HepG2 (cell line): ENCODE data around the gene MYO3B. TPM values are rescaled to one million over a fixed set of nuclear protein-coding genes. Genes with fewer than 3 reads are reported as not detected.
A peak's percentile ranks its signal among the peaks of the same experiment; 100 is the strongest.

Experiments used
- ATAC-seq: fragments of 200-7000 bp; cut with Tn5 transposase; 3 replicates; pipeline ENCODE4 v1.9.1; 2020; ENCODE audit warnings: mild to moderate bottlenecking, moderate library complexity
- BruUV-seq: library from RNA; stranded (reverse); fragments of 400-500 nt; replicated peaks from 2 replicates; lab custom pipeline; 2021; lab: Mats Ljungman, UMichigan
- CTCF ChIA-PET: fragments of 300-600 bp; formaldehyde crosslinking; extraction: SDS; loops from one replicate; lab custom pipeline; 2021; ENCODE audit warnings: low total read pairs, inconsistent platforms, low intra/inter-chr PET ratio; lab: Yijun Ruan, JAX
- POLR2A ChIA-PET: fragments of 350-600 bp; sonication (Branson Sonifier 250); formaldehyde crosslinking; loops from one replicate; lab custom pipeline; 2020; ENCODE audit warnings: antibody characterized with exemption, inconsistent platforms; lab: Yijun Ruan, JAX
- DNase-seq: peaks from one replicate; pipeline ENCODE4 v3.0.0-alpha.2; 2015; ENCODE audit warnings: low spot score
- FAIRE-seq: peaks from 3 replicates; lab custom pipeline; 2011; peaks lifted over from hg19 to GRCh38; lab: Jason Lieb, UNC
- H2AFZ ChIP-seq: one replicate; pipeline ENCODE4 v1.6.1; 2011; ENCODE audit warnings: low read length, inconsistent platforms
- H3K27ac ChIP-seq: fragments of 300-600 bp; 3 replicates; pipeline ENCODE4 v1.8.0; 2011; ENCODE audit warnings: mixed run types, mild to moderate bottlenecking, mixed read lengths, low read length, inconsistent platforms; ENCODE audit not compliant: insufficient read depth; ENCODE audit errors: extremely low read length
- H3K27me3 ChIP-seq, 2 experiments: fragments of 200-600 bp in 1 of 2; 2 replicates in 1 of 2; 3 replicates in 1 of 2; pipeline versions ENCODE4 v1.6.0 to v1.8.0; 2011; ENCODE audit warnings: low read length in 2 of 2, mild to moderate bottlenecking in 2 of 2, moderate library complexity in 2 of 2, inconsistent platforms in 1 of 2; ENCODE audit not compliant: insufficient read depth in 2 of 2, control insufficient read depth in 1 of 2
- H3K36me3 ChIP-seq, 2 experiments: fragments of 200-600 bp in 1 of 2; replicated peaks in 1 of 2; 2 replicates in 1 of 2; 3 replicates in 1 of 2; pipeline versions ENCODE4 v1.5.1 to v1.8.0; 2011; ENCODE audit warnings: low read length in 2 of 2, inconsistent platforms in 1 of 2; ENCODE audit not compliant: insufficient read depth in 2 of 2, control insufficient read depth in 1 of 2
- H3K4me1 ChIP-seq: 2 replicates; pipeline ENCODE4 v1.5.1; 2012; ENCODE audit warnings: low read length, inconsistent platforms; ENCODE audit not compliant: insufficient read depth
- H3K4me2 ChIP-seq: 2 replicates; pipeline ENCODE4 v1.6.0; 2011; ENCODE audit warnings: low read depth, low read length, inconsistent platforms
- H3K4me3 ChIP-seq, 3 experiments: fragments of 200-600 bp in 1 of 3; sonication (generic), shearing (Covaris generic) in 1 of 3; replicated peaks in 1 of 3; 2 replicates each; pipeline ENCODE4 v1.5.1; 2011 to 2016; ENCODE audit warnings: low read length in 3 of 3, inconsistent platforms in 2 of 3, low read depth in 2 of 3, mild to moderate bottlenecking in 2 of 3, control low read depth in 1 of 3, mixed read lengths in 1 of 3; ENCODE audit not compliant: insufficient read depth in 1 of 3
- H3K79me2 ChIP-seq: one replicate; pipeline ENCODE4 v1.6.1; 2011; ENCODE audit warnings: low read length, inconsistent platforms; ENCODE audit not compliant: insufficient read depth
- H3K9ac ChIP-seq: 2 replicates; pipeline ENCODE4 v1.6.0; 2011; ENCODE audit warnings: mild to moderate bottlenecking, low read depth, low read length, inconsistent platforms; ENCODE audit not compliant: insufficient read depth
- H3K9me3 ChIP-seq: 2 replicates; pipeline ENCODE4 v1.5.1; 2012; ENCODE audit warnings: mild to moderate bottlenecking, low read length
- H4K20me1 ChIP-seq: 2 replicates; pipeline ENCODE4 v1.6.0; 2011; ENCODE audit warnings: inconsistent platforms, mild to moderate bottlenecking, low read length, moderate library complexity; ENCODE audit not compliant: insufficient read depth
- CTCF ChIP-seq: sonication (generic); formaldehyde crosslinking; IDR thresholded peaks from 2 replicates; pipeline ENCODE4 v1.5.0; 2020; ENCODE audit warnings: mild to moderate bottlenecking, missing genetic modification reagents, moderate library complexity
- NR3C1 ChIP-seq: sonication (generic); formaldehyde crosslinking; IDR thresholded peaks from 2 replicates; pipeline ENCODE4 v1.4.0; 2020; ENCODE audit warnings: missing genetic modification reagents
- STAG1 ChIP-seq: sonication (generic); formaldehyde crosslinking; IDR thresholded peaks from 2 replicates; pipeline ENCODE4 v1.4.0; 2020; ENCODE audit warnings: missing genetic modification reagents
- ZNF260 ChIP-seq: sonication (generic); formaldehyde crosslinking; IDR thresholded peaks from 2 replicates; pipeline ENCODE4 v1.4.0; 2020; ENCODE audit warnings: missing genetic modification reagents, low read depth, mild to moderate bottlenecking, borderline replicate concordance
- ZNF562 ChIP-seq: sonication (generic); formaldehyde crosslinking; IDR thresholded peaks from 2 replicates; pipeline ENCODE4 v1.8.0; 2022; ENCODE audit warnings: missing genetic modification reagents, borderline replicate concordance
- WGBS: methylation state at CpG from one replicate; pipeline ENCODE4 v1.1.6; 2017; ENCODE audit warnings: low lambda C conversion rate; 5-methylcytosine and 5-hydroxymethylcytosine counted together
- in situ Hi-C: cut with HindIII; loops from 2 replicates; pipeline ENCODE4 v1.10.0; 2017; ENCODE audit warnings: low pct_unique_long_range_greater_than_20kb; ENCODE audit not compliant: extremely low pct_ligation_motif_present
- intact Hi-C: fragments of 100-400 bp; cut with micrococcal nuclease; formaldehyde crosslinking; loops from one replicate; pipeline ENCODE4 v1.10.0; 2022; ENCODE audit not compliant: unreplicated experiment
- polyA plus RNA-seq, 8 experiments: library from polyadenylated mRNA; depleted of rRNA in 3 of 8; stranded (reverse) in 7 of 8; unstranded in 1 of 8; fragments of >200 nt; fragmentation: Illumina TruSeq in 4 of 8; extraction: Trizol in 4 of 8; gene quantifications; 2 replicates each; pipeline versions ENCODE4 v1.2.1 to v1.2.3, GENCODE V29; 2011 to 2016; ENCODE audit warnings: low read depth in 4 of 8, missing spikeins in 1 of 8, mixed read lengths in 1 of 8; ENCODE audit not compliant: insufficient read depth in 1 of 8
- total RNA-seq, 5 experiments: library from RNA; depleted of rRNA; stranded (reverse); fragments of >200 nt; fragmentation: Illumina TruSeq; extraction: Trizol; gene quantifications; 2 replicates each; pipeline ENCODE4 v1.2.3, GENCODE V29; 2016; ENCODE audit warnings: low read depth in 1 of 5
- TF ChIP-seq, protein P1 (sequence below): sonication (generic); formaldehyde crosslinking; IDR thresholded peaks from 2 replicates; pipeline ENCODE4 v1.5.0; 2020; ENCODE audit warnings: missing genetic modification reagents, mild to moderate bottlenecking, borderline replicate concordance
- TF ChIP-seq, protein P2 (sequence below): sonication (generic); formaldehyde crosslinking; IDR thresholded peaks from 2 replicates; pipeline ENCODE4 v1.5.1; 2020; ENCODE audit warnings: missing genetic modification reagents, mild to moderate bottlenecking, borderline replicate concordance

Gene MYO3B
- total and polyA plus RNA-seq, 2 of the 13 experiments (the other 11 are each of a cell fraction or from before 2014, with no cell fraction given) = 0.01 TPM; not detected in 1

DNA sequence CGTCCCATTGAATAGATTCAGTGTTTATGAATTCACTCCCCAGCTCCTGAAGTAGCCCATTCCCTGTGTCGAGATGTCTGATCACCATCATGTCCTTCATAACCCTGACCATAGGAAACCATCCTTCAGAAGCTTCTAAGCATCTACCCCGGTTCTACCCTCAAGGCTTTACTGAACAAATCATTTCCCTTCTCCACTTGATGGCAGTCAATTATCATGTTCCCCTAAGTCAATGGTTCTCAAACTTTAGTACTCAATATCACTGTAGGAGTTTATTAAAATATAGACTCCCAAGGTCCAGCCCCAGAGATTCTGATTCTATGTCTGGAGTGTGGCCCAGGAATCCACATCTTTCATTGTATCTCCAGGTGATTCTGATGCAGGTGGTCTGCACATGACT lies 308.8 kb downstream of the MYO3B start:
- H3K4me3 ChIP-seq = no peak overlapping the region
- H4K20me1 ChIP-seq = no peaks in the 10 kb centered on the region
- intact Hi-C loops (no loop called here), in situ Hi-C loops (no loop called here)
- H3K9me3 ChIP-seq = no peaks in the 10 kb centered on the region
- H3K4me2 ChIP-seq = no peak overlapping the region
- no peaks in the 10 kb centered on the region for H3K79me2 ChIP-seq
- ATAC-seq (no peak), FAIRE-seq (no peak), DNase-seq (no peak)
- no peaks in the 10 kb centered on the region for H3K27me3 ChIP-seq
- 77% methylated on average over 3 of the region's 3 CpGs for WGBS
- no peaks in the 10 kb centered on the region for H3K36me3 ChIP-seq
- H3K4me1 ChIP-seq = peaks cover 15% of the 10 kb centered on the region
- H2AFZ ChIP-seq = no peak overlapping the region
- BruUV-seq = no TSS peak
- POLR2A ChIA-PET = no interaction called here
- peak; percentile 26 for TF ChIP-seq CTCF (CRISPR knock-in tag)
- no peak for TF ChIP-seq ZNF562 (CRISPR knock-in tag)
- TF ChIP-seq STAG1 (CRISPR knock-in tag) = peak; percentile 25; the same call in 1 of the 2 replicates
- H3K9ac ChIP-seq = no peak overlapping the region
- CTCF ChIA-PET = no interaction called here
- no peak overlapping the region for H3K27ac ChIP-seq

GRCh38 chr2:170488807-170489206 lies 310.9 kb downstream of the MYO3B start:
- intact Hi-C loops = no loop called here
- H3K4me2 ChIP-seq = no peak overlapping the region
- WGBS = 10% methylated on average over 1 of the region's 1 CpG
- no peak for DNase-seq
- ATAC-seq = peak; percentile 28; the same call in 2 of the 3 replicates
- ChIA-PET CTCF (no interaction called here), POLR2A (no interaction called here)
- H3K27ac ChIP-seq = no peak overlapping the region
- H3K27me3 ChIP-seq = 0 out of 5 replicates have a peak, but pooled peaks cover 0 to 2% of the 10 kb centered on the region in 2 experiments
- H3K4me3 ChIP-seq = no peak overlapping the region
- BruUV-seq = no TSS peak
- H3K79me2 ChIP-seq = no peaks in the 10 kb centered on the region
- H3K36me3 ChIP-seq = no peaks in the 10 kb centered on the region
- in situ Hi-C loops = no loop called here
- H4K20me1 ChIP-seq = no peaks in the 10 kb centered on the region
- H3K9me3 ChIP-seq = no peaks in the 10 kb centered on the region
- H3K9ac ChIP-seq = no peak overlapping the region
- H3K4me1 ChIP-seq = peaks cover 24% of the 10 kb centered on the region
- no peak for FAIRE-seq
- H2AFZ ChIP-seq = no peak overlapping the region
- TF ChIP-seq NR3C1 (CRISPR knock-in tag) (no peak), ZNF260 (no peak)
- TF ChIP-seq, protein P1, sequence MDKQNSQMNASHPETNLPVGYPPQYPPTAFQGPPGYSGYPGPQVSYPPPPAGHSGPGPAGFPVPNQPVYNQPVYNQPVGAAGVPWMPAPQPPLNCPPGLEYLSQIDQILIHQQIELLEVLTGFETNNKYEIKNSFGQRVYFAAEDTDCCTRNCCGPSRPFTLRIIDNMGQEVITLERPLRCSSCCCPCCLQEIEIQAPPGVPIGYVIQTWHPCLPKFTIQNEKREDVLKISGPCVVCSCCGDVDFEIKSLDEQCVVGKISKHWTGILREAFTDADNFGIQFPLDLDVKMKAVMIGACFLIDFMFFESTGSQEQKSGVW (CRISPR knock-in tag) = no peak
- TF ChIP-seq, protein P2, sequence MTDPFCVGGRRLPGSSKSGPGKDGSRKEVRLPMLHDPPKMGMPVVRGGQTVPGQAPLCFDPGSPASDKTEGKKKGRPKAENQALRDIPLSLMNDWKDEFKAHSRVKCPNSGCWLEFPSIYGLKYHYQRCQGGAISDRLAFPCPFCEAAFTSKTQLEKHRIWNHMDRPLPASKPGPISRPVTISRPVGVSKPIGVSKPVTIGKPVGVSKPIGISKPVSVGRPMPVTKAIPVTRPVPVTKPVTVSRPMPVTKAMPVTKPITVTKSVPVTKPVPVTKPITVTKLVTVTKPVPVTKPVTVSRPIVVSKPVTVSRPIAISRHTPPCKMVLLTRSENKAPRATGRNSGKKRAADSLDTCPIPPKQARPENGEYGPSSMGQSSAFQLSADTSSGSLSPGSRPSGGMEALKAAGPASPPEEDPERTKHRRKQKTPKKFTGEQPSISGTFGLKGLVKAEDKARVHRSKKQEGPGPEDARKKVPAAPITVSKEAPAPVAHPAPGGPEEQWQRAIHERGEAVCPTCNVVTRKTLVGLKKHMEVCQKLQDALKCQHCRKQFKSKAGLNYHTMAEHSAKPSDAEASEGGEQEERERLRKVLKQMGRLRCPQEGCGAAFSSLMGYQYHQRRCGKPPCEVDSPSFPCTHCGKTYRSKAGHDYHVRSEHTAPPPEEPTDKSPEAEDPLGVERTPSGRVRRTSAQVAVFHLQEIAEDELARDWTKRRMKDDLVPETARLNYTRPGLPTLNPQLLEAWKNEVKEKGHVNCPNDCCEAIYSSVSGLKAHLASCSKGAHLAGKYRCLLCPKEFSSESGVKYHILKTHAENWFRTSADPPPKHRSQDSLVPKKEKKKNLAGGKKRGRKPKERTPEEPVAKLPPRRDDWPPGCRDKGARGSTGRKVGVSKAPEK (CRISPR knock-in tag) = no peak
